B cell (primary cell): ENCODE results near the gene PNMA8C. TPM values are rescaled to one million over a fixed set of nuclear protein-coding genes. Genes with fewer than 3 reads are reported as not detected.

ENCODE experiments used
- ATAC-seq: fragments of 200-7000 bp; cut with Tn5 transposase; one replicate; pipeline ENCODE4 v1.10.0; 2021; ENCODE audit warnings: low read depth, mild to moderate bottlenecking, moderate number of reproducible peaks, moderate library complexity
- CTCF ChIA-PET: fragments of 350-600 bp; sonication (Branson Sonifier 250); formaldehyde crosslinking; loops from one replicate; lab custom pipeline; 2021; ENCODE audit warnings: antibody characterized with exemption, inconsistent platforms; lab: Charles Lee
- POLR2A ChIA-PET: fragments of 350-600 bp; sonication (Branson Sonifier 250); formaldehyde crosslinking; loops from one replicate; lab custom pipeline; 2021; ENCODE audit warnings: antibody characterized with exemption; lab: Charles Lee
- DNase-seq: peaks from one replicate; pipeline ENCODE4 v3.0.0; 2013
- H2AFZ ChIP-seq: 2 replicates; pipeline ENCODE4 v1.6.1; 2012; ENCODE audit warnings: mild to moderate bottlenecking, low read depth, low read length; ENCODE audit not compliant: insufficient read depth, poor library complexity, severe bottlenecking
- H3K27ac ChIP-seq, 2 donors: 1 replicate in 1 of 2; 2 replicates in 1 of 2; pipeline ENCODE4 v1.5.1; 2012 to 2013; ENCODE audit warnings: low read length in 2 of 2, mild to moderate bottlenecking in 2 of 2, moderate library complexity in 1 of 2
- H3K27me3 ChIP-seq, 4 experiments: fragments of 200-600 bp in 1 of 4; sonication (generic) in 1 of 4; replicated peaks in 1 of 4; 1 replicate in 2 of 4; 2 replicates in 2 of 4; pipeline versions ENCODE4 v1.6.1 to v1.7.0; 2013 to 2016; ENCODE audit warnings: low read length in 3 of 4, mild to moderate bottlenecking in 2 of 4, mixed read lengths in 1 of 4, moderate library complexity in 1 of 4; ENCODE audit not compliant: insufficient read depth in 4 of 4, control insufficient read depth in 3 of 4; ENCODE audit errors: control extremely low read depth in 1 of 4
- H3K36me3 ChIP-seq, 2 experiments: replicated peaks in 1 of 2; 1 replicate in 1 of 2; 2 replicates in 1 of 2; pipeline versions ENCODE4 v1.6.1 to v1.7.1; 2013; ENCODE audit warnings: low read length in 1 of 2; ENCODE audit not compliant: insufficient read depth in 2 of 2, control insufficient read depth in 1 of 2; ENCODE audit errors: control extremely low read depth in 1 of 2, extremely low read depth in 1 of 2
- H3K4me1 ChIP-seq, 2 donors: fragments of 200-600 bp in 1 of 2; sonication (generic) in 1 of 2; 1 replicate in 1 of 2; 2 replicates in 1 of 2; pipeline versions ENCODE4 v1.5.1 to v1.6.1; 2013 to 2017; ENCODE audit warnings: low read length in 2 of 2; ENCODE audit not compliant: control insufficient read depth in 2 of 2, insufficient read depth in 2 of 2
- H3K4me2 ChIP-seq: replicated peaks from 2 replicates; pipeline ENCODE3; 2012; ENCODE audit warnings: mild to moderate bottlenecking, low read depth, low read length; ENCODE audit not compliant: poor library complexity, severe bottlenecking
- H3K4me3 ChIP-seq, 5 experiments: fragments of 200-600 bp in 1 of 5; sonication (generic) in 1 of 5; 1 replicate in 3 of 5; 2 replicates in 2 of 5; pipeline versions ENCODE4 v1.5.1 to v1.7.0; 2011 to 2016; ENCODE audit warnings: low read length in 4 of 5, mild to moderate bottlenecking in 4 of 5, low read depth in 2 of 5, control low read depth in 1 of 5, moderate library complexity in 1 of 5; ENCODE audit not compliant: insufficient read depth in 1 of 5; ENCODE audit errors: control extremely low read depth in 1 of 5, extremely low read depth in 1 of 5
- H3K79me2 ChIP-seq: fragments of 200-600 bp; sonication (generic); one replicate; pipeline ENCODE4 v1.6.0; 2016; ENCODE audit warnings: low read length; ENCODE audit not compliant: control insufficient read depth, insufficient read depth
- H3K9ac ChIP-seq: fragments of 200-600 bp; sonication (generic); 2 replicates; pipeline ENCODE4 v1.6.1; 2017; ENCODE audit warnings: mild to moderate bottlenecking, low read length, moderate library complexity
- H3K9me3 ChIP-seq, 3 donors: one replicate each; pipeline versions ENCODE4 v1.6.1 to v1.7.1; 2013; ENCODE audit warnings: low read length in 2 of 3; ENCODE audit not compliant: control insufficient read depth in 2 of 3, insufficient read depth in 1 of 3; ENCODE audit errors: control extremely low read depth in 1 of 3
- H4K20me1 ChIP-seq: 2 replicates; pipeline ENCODE4 v1.6.0; 2012; ENCODE audit warnings: mild to moderate bottlenecking, low read length; ENCODE audit not compliant: insufficient read depth, control insufficient read depth, poor library complexity, severe bottlenecking
- H3K27ac Mint-ChIP-seq: one replicate; pipeline ENCODE4 v1.8.0; 2021; ENCODE audit warnings: mixed read lengths
- H3K27me3 Mint-ChIP-seq: one replicate; pipeline ENCODE4 v1.8.0; 2021; ENCODE audit warnings: mixed read lengths
- H3K4me1 Mint-ChIP-seq: one replicate; pipeline ENCODE4 v1.8.0; 2021; ENCODE audit warnings: mixed read lengths
- H3K4me3 Mint-ChIP-seq: one replicate; pipeline ENCODE4 v1.8.0; 2021; ENCODE audit warnings: mixed read lengths
- H3K9me3 Mint-ChIP-seq: one replicate; pipeline ENCODE4 v1.8.0; 2022; ENCODE audit warnings: mixed read lengths; ENCODE audit not compliant: insufficient read depth
- EZH2 ChIP-seq: IDR thresholded peaks from 2 replicates; pipeline ENCODE4 v1.6.1; 2012; ENCODE audit warnings: borderline replicate concordance, low read depth, mild to moderate bottlenecking, moderate library complexity, low read length; ENCODE audit not compliant: insufficient read depth, poor library complexity, severe bottlenecking
- WGBS: methylation state at CpG from one replicate; pipeline ENCODE4 v1.1.5; 2013; ENCODE audit warnings: missing lambda C conversion rate; ENCODE audit not compliant: insufficient coverage; 5-methylcytosine and 5-hydroxymethylcytosine counted together
- intact Hi-C: fragments of 100-400 bp; cut with micrococcal nuclease; formaldehyde crosslinking; loops from one replicate; pipeline ENCODE4 v1.10.0; 2022
- polyA plus RNA-seq: library from polyadenylated mRNA; depleted of rRNA; stranded (reverse); fragments of >200 nt; gene quantifications from 2 replicates; pipeline ENCODE4 v1.2.3, GENCODE V29; 2012
- total RNA-seq, 2 donors: library from RNA; stranded (reverse); fragments of 120-200 nt in 1 of 2; gene quantifications; 1 replicate in 1 of 2; 2 replicates in 1 of 2; pipeline versions ENCODE4 v1.2.3 to v1.2.4, GENCODE V29; 2013 to 2022
- TF ChIP-seq, protein P1 (sequence below): fragments of 200-600 bp; IDR thresholded peaks from one replicate; pipeline ENCODE4 v1.8.0; 2022; ENCODE audit warnings: antibody characterized with exemption, mild to moderate bottlenecking

The PNMA8C gene
- total and polyA plus RNA-seq, 2 donors (not counting 1 experiment from before 2014, with no cell fraction given): not detected

DNA sequence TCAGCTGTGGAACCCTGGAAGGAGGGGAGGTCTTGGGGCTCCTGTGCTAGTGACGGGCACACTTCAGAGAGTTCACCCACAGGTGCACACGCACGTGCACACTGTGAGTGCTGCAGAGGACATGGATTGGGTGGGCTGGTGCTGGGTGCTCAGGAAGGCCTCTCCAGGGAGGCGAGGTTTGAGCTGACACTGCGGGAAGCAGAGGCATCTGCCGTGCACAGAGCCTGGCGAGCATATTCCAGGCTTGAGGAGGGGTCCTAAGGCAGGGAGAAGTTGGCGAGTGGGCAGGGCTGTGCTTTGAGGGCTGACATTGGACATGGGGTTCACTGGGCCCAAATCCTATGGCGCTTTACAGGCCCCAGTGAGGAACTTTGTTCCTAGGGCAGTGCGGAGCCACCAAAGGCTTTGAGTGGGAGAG is 41.0 kb downstream of the PNMA8C start:
- Histone ChIP-seq H3K9ac (no peak overlapping the region), H3K4me2 (no peak overlapping the region), H3K27ac (no peak overlapping the region), H4K20me1 (no peaks in the 10 kb centered on the region), H3K9me3 (no peaks in the 10 kb centered on the region), H3K79me2 (no peaks in the 10 kb centered on the region), H3K36me3 (peaks cover 0 to 68% of the 10 kb centered on the region in 2 experiments), H3K4me1 (no peaks in the 10 kb centered on the region), H3K4me3 (no peak overlapping the region), H2AFZ (no peak overlapping the region), H3K27me3 (no peaks in the 10 kb centered on the region)
- Mint-ChIP-seq H3K27ac (no peak overlapping the region), H3K4me1 (no peaks in the 10 kb centered on the region), H3K4me3 (no peak overlapping the region), H3K9me3 (no peaks in the 10 kb centered on the region), H3K27me3 (no peaks in the 10 kb centered on the region)
- DNase-seq (no peak), ATAC-seq (no peak)
- intact Hi-C loops: no loop called here
- POLR2A ChIA-PET: no interaction called here
- CTCF ChIA-PET: no interaction called here
- no peak for TF ChIP-seq EZH2
- TF ChIP-seq, protein P1, sequence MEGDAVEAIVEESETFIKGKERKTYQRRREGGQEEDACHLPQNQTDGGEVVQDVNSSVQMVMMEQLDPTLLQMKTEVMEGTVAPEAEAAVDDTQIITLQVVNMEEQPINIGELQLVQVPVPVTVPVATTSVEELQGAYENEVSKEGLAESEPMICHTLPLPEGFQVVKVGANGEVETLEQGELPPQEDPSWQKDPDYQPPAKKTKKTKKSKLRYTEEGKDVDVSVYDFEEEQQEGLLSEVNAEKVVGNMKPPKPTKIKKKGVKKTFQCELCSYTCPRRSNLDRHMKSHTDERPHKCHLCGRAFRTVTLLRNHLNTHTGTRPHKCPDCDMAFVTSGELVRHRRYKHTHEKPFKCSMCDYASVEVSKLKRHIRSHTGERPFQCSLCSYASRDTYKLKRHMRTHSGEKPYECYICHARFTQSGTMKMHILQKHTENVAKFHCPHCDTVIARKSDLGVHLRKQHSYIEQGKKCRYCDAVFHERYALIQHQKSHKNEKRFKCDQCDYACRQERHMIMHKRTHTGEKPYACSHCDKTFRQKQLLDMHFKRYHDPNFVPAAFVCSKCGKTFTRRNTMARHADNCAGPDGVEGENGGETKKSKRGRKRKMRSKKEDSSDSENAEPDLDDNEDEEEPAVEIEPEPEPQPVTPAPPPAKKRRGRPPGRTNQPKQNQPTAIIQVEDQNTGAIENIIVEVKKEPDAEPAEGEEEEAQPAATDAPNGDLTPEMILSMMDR: no peak
- WGBS: 100% methylated on average over 10 of the region's 10 CpGs

DNA sequence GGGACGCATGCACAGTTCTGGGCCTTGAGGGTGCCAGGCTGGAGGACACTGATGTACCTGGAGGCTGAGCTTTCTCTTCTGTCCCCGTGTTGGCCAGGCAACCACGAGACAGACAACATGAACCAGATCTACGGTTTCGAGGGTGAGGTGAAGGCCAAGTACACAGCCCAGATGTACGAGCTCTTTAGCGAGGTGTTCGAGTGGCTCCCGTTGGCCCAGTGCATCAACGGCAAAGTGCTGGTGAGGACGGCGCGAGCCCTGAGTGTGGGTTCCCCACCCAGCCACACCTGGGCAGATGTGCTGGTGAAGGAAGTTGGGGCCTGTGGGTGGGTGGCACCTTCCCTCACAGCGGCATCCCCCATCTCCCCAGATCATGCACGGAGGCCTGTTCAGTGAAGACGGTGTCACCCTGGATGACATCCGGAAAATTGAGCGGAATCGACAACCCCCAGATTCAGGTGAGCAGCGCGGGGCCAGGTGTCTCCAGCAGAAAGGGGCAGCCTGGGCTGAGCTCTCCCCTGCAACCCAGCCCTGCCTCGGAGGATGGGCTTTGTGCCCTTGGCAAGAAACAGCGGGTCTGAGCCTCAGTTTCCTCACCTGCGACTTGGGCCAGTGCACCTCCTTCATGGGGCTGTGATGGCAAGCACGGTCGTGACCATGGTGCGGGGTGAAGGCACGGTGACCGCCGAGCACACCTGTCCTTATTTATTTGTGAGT is 41.6 kb downstream of the PNMA8C start:
- no peaks in the 10 kb centered on the region for H4K20me1 ChIP-seq
- no peak for DNase-seq
- no peak overlapping the region for H3K4me3 Mint-ChIP-seq
- intact Hi-C loops: no loop called here
- no peaks in the 10 kb centered on the region for H3K27me3 Mint-ChIP-seq
- TF ChIP-seq, protein P1: no peak
- TF ChIP-seq EZH2: no peak
- H2AFZ ChIP-seq: no peak overlapping the region
- no peaks in the 10 kb centered on the region for H3K9me3 Mint-ChIP-seq
- H3K4me1 Mint-ChIP-seq: no peaks in the 10 kb centered on the region
- H3K9me3 ChIP-seq: no peaks in the 10 kb centered on the region
- H3K9ac ChIP-seq: no peak overlapping the region
- no peak overlapping the region for H3K27ac Mint-ChIP-seq
- no peaks in the 10 kb centered on the region for H3K4me1 ChIP-seq
- no peak overlapping the region for H3K4me3 ChIP-seq
- no peak for ATAC-seq
- H3K27ac ChIP-seq: no peak overlapping the region
- no peak overlapping the region for H3K4me2 ChIP-seq
- CTCF ChIA-PET: interaction anchor here (1.4 kb wide), 1 partner anchor 8 kb away, joined by 6 read pairs; no protein-coding TSS in a partner anchor
- H3K36me3 ChIP-seq: peaks cover 0 to 74% of the 10 kb centered on the region in 2 experiments
- 98% methylated on average over 26 of the region's 30 CpGs for WGBS
- H3K27me3 ChIP-seq: no peaks in the 10 kb centered on the region
- no peaks in the 10 kb centered on the region for H3K79me2 ChIP-seq
- POLR2A ChIA-PET: no interaction called here
